GM21825 (cell line): ENCODE measurements around the gene NALCN.

ENCODE experiments used
- ATAC-seq: cut with Tn5 transposase; IDR thresholded peaks from one replicate; pipeline ENCODE4 v1.9.1; 2021; ENCODE audit warnings: mild to moderate bottlenecking, moderate library complexity; ENCODE audit not compliant: unreplicated experiment

The NALCN gene

GRCh38 chr13:101140087-101140770 is 276.1 kb downstream of the NALCN start:
- no peak for ATAC-seq

DNA sequence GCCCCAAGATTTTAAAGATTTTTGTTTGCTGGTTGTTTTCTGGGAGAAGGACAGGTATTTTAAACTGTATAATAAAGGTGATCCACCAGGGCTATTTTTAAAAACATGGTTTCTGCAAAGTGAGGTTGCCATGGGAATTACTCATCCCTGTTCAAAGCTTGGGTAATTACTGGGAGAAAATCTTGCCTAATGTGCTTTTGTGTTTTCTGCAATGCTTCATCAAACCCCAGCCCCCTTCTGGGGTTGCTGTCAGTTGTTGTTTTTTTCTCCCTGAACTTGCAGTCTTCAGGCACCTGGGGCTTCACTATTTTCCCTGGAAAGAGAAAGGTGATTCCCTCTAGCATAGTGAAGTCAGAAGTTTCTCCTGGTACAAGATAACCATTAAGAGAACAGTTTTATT is 277.2 kb downstream of the NALCN start:
- no peak for ATAC-seq

DNA sequence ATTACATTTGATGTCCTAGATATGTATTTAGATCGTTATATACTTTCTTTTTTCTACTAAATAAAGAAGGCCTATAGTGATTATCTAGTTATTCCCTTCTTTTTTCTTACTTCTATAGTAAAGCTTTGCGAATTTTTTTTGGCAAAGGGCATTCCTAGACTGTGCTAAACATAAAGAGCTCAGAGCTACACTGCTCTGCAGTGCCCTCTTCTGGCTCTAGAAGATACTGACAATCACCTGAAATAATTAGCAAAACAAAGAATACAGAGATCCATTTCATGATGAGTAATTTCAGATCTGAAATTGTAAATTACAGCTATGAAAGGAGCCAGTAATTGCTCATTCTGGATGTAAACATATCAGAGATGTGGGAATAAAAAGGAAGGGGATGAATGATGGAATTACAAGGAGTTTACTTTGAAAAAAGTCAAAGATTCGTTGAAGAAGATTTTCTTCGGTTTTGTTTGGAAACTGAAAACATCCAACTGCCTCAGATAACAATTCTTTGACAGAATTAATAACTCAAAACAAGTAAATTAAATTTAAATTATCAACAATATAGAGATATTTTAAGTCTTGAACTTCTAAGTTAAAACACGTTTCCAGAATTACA is 288.5 kb downstream of the NALCN start:
- peak; percentile 58 for ATAC-seq

DNA sequence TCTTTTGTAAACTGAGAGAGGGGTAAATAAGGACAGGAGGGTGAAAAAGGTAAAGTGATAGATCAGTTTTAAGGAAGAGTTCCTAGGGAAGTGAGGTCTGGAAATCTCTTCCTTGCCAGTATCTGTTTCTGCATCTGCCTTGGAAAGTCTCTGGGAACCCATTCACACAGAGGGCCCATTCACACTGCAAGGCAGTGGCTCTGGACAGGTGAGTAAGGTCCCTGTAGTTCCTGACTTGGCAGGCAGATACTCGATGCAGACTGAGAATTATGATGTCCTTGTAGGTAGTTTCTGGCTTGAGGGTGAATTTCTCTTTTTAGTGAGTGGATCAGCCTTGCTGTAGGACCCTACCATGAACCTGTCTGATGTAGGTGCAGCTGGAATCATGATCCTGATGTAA is 293.3 kb downstream of the NALCN start:
- no peak for ATAC-seq

DNA sequence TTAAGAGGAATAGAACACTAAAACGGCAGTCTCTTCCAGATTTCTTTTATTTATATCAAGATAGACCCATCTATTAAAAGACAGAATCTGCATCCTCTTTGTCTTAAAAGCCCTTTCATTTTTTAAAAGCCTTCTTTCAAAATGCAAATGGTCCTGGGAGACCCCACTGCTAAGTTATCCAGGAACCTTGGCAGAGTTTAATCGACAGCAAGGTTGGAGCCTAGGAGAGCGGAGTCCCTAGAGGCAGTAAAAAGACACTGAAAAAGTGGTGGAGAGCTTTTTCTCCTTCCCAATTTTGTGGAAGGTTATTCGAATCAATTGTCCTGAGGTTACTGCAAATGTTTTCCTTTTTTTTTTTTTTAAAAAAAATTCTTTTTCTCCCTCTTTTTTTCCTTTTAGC is 294.7 kb downstream of the NALCN start:
- ATAC-seq, result no peak

- no peak for ATAC-seq
Measured at GRCh38 chr13:101120007-101120406, 296.3 kb downstream of the NALCN start.

- no peak for ATAC-seq
Measured at GRCh38 chr13:101116826-101117225, 299.5 kb downstream of the NALCN start.

DNA sequence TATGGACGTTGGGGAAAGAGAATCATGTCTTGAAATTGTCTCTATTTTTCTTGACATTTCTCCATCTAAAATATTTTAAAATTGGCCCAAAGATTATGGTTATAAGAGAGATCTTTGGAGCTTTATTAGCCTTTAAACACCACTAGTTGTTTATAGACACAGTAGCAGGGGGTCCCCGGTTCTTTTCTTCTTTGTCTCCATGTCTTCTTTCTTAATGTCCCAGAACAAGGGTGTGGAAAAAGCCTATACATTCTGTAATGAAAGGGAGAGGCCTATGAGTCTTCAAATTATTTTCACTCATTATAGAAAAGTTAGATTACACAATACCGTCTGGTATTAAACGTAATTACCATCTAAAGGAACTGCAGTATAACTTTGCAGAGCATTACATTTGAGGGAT is 300.0 kb downstream of the NALCN start:
- no peak for ATAC-seq

DNA sequence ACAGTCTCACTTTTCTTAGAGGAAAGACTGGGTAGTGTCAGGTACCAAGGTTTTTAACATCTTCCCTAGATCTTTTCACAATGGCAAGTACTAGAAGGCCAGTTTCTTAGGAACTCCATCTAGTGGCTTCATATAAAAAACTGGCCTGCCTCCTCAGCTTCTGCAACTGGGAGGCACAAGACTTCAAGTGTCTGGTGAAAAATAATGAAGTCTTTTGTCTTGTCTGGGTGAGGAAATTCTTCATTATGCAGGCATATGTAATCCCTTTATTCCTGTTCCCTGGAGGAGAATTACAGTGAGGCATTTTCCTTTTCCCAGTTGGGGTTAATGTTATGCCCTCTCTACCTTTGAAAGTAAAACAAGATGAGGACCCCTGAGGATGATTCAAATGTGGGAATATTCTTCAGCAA is 300.5 kb downstream of the NALCN start:
- ATAC-seq, result no peak

- ATAC-seq, result no peak
Measured at GRCh38 chr13:101111894-101112293, 304.4 kb downstream of the NALCN start.

- ATAC-seq, result no peak
Measured at GRCh38 chr13:101109005-101109404, 307.3 kb downstream of the NALCN start.

- no peak for ATAC-seq
Measured at GRCh38 chr13:101098873-101099272, 317.4 kb downstream of the NALCN start.

GRCh38 chr13:101092985-101093384 is 323.3 kb downstream of the NALCN start:
- no peak for ATAC-seq

GRCh38 chr13:101090287-101090686 is 326.0 kb downstream of the NALCN start:
- no peak for ATAC-seq

GRCh38 chr13:101085551-101085950 is 330.8 kb downstream of the NALCN start:
- ATAC-seq, result no peak

DNA sequence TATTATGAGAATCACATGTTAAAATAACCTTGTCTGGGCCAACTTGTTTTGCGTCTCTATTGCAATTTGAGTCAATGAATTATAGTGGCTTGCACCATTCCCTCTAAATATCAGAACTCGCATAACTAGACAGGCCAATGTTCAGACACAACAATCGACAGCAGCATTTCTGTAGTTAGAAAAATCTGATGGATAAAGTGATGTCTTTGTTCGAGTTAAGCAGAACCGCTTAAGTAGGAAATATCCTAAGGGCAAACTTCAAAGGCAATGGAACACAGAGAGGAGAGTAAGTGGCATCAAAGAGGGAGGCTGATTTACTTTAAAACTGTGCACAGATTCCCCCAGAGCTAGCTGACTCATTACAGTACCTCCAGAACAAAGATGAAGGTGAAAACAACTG is 333.9 kb downstream of the NALCN start:
- no peak for ATAC-seq

GRCh38 chr13:101080616-101081015 is 335.7 kb downstream of the NALCN start:
- ATAC-seq, result no peak

GRCh38 chr13:101065329-101065728 is 351.0 kb downstream of the NALCN start:
- no peak for ATAC-seq

DNA sequence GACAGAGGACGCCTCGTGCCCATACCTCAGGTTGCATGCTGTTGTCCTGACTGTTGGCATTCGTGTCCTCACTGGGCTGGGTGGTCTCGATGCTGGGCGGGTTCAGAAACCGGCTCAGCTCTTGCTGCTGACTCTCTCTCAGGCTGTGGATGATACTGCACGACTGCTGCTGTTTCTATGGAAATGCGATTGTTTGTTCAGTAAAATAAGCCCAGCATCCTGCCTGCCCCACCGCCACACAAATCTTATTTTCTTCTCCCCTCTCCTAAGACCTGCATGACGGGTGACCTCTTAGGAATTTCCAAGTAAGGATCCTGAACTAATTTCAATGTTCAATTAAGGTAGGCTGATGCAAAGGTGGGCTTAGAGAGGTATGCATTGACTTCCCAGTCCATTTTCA is 356.5 kb downstream of the NALCN start:
- ATAC-seq, result no peak

GRCh38 chr13:101058841-101059240 is 357.5 kb downstream of the NALCN start:
- no peak for ATAC-seq

DNA sequence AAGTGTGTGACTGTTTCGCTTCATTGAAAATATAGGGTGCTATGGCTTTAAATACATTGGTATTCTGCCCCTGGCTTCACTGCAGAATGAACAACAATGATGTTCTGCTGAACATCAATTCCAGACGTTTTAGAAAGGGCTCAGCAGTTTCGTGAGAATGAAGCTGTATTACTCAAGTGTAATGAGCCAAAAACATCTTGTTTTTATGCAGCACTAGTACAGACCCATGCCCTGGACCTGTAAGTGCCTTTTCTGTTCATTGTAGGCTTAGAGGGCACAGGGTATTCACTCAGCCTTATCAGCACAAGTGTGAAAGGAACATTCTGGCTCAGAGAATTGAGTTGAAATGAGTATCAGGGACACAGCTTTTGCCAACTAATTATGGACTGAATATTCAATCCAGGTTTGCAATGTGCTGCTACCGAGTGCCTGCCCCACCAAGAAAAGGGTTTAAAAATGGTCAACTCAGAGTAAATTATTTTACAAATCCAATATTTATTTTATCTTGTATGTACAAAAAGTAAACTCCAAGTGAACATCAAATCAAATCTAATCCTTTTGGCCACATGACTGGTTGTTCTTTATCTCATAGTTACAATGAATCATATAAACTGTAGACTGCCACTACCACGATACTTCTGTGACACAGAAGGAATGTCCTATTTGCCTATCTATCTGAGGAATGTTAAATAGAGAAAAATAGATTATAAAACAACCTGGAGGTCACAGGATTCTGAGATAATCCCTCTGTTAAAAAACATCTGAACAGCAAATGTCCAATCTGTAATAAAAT is 362.8 kb downstream of the NALCN start:
- ATAC-seq, result no peak
